Measurements from ENCODE around the gene CRIM1.

CRIM1 gene

DNA sequence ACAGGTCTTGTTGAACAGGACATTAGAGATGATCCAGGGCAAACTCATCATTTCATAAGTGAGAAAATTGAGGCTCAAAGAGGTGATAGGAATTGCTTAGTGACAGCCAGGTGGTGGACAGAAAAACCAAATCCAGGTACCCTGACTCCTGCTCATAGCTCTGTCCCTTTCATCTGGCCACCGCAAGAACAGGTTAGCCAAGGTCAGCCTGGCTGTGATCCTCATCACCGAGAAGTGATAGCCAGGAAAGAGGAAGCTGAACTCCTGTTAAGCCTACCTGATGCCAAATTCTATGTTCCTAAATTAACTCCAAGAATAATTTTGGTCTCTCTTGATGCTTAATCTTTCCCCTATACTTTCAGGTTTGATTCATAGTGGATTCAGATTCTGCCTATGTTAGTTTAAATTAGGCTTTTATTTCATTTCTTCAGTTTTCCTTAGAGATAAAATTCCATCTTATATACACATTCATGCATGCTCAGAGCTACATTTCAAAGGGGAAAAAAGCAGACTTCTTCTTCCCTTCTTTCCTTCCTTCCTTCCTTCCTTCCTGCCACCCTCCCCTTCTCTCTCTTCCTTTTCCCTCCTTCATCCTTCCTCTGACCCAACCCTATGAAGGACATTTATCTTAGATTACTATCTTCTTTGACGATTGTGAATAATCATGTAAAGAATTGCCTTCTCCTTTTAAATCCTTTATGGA is 17.3 kb upstream of the CRIM1 start:
- H3K36me3 ChIP-seq (replicated peaks): no peaks in the 10 kb centered on the region
- in situ Hi-C loops (cut with MboI; ENCODE audit: low sequenced_read_pairs): no loop called here
- H3K27me3 ChIP-seq (ENCODE audit: low read depth): peaks cover 4% of the 10 kb centered on the region; the same call in 1 of the 2 replicates
- no peak overlapping the region for H3K4me3 ChIP-seq
- no peaks in the 10 kb centered on the region for H3K4me1 ChIP-seq
- no peaks in the 10 kb centered on the region for H3K9me3 ChIP-seq
- no peak for DNase-seq (ENCODE audit: low spot score in 2 of 2)

DNA sequence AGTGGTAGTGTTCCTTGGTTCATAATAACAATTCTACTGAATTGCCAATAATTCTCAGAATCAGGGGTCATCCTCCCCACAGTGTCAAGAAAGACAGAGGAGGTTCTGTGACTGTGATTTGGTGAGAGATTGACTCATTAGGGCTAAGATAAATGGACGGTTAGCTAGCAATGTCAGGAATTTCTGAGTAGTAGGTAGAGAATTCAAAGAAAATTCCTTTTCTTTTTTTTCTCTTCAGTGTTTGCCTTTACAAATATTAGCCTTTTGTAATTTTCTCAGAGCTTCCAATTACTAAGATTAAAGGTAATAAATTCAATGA is 16.8 kb upstream of the CRIM1 start:
- Histone ChIP-seq H3K9me3 (no peaks in the 10 kb centered on the region), H3K27me3 (ENCODE audit: low read depth) (peaks cover 3% of the 10 kb centered on the region; the same call in 1 of the 2 replicates), H3K4me1 (no peaks in the 10 kb centered on the region), H3K4me3 (no peak overlapping the region), H3K36me3 (replicated peaks) (no peaks in the 10 kb centered on the region)
- in situ Hi-C loops (cut with MboI; ENCODE audit: low sequenced_read_pairs): no loop called here
- no peak for DNase-seq (ENCODE audit: low spot score in 2 of 2)

DNA sequence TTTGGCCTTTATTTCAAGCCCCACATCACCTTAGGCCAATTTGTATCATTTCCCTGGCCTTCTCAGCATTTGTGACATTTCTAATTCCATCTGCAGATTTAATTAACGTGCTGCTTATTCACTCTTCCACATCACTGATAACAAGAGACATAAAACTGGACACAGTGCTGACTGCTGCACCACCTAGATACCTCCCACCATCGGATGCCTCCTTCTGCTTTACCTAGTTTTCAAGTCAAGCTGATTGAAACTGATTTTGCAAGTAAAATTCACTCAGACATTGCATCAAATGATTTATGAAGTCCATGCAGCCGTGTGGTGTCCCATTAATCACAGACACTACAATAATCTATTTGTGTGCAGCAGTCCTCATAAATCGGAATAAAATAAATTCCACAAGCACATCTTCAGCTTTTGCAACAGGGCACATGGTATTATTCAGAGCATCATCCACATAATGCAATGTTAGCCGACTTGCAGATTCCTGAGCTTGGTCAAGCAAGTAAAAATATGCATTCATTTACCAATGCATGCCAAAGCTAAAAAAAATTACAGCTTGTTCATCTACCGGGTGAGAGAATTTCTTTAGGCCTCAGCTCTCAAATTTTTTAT is 15.9 kb upstream of the CRIM1 start:
- Histone ChIP-seq H3K4me1 (no peaks in the 10 kb centered on the region), H3K36me3 (replicated peaks) (no peaks in the 10 kb centered on the region), H3K9me3 (no peaks in the 10 kb centered on the region), H3K4me3 (no peak overlapping the region), H3K27me3 (ENCODE audit: low read depth) (no peaks in the 10 kb centered on the region; the same call in 1 of the 2 replicates)
- DNase-seq (ENCODE audit: low spot score in 2 of 2): no peak
- in situ Hi-C loops (cut with MboI; ENCODE audit: low sequenced_read_pairs): no loop called here

DNA sequence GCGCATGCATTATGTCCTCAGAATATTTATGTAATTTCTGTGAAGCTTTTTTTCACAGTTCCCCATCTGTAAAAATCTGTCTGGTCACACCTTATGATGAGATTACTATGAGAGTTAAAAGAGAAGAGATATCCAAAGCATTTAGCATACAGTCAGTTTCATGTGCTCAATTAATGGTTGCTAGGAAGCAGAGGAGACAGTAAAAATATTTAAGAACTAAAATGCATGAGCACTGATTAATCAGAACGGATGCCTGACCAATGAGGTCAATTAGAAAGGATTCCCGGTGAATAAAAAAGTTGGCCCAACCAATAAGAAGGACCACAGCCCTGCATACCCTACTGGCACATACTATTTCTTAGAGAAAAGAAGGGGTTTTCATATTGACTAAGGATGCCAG is 12.0 kb upstream of the CRIM1 start:
- Histone ChIP-seq H3K27me3 (ENCODE audit: low read depth) (peaks cover 8% of the 10 kb centered on the region; the same call in 1 of the 2 replicates), H3K4me1 (no peaks in the 10 kb centered on the region), H3K9me3 (no peaks in the 10 kb centered on the region), H3K4me3 (no peak overlapping the region), H3K36me3 (replicated peaks) (no peaks in the 10 kb centered on the region)
- no peak for DNase-seq (ENCODE audit: low spot score in 2 of 2)
- in situ Hi-C loops (cut with MboI; ENCODE audit: low sequenced_read_pairs): no loop called here

DNA sequence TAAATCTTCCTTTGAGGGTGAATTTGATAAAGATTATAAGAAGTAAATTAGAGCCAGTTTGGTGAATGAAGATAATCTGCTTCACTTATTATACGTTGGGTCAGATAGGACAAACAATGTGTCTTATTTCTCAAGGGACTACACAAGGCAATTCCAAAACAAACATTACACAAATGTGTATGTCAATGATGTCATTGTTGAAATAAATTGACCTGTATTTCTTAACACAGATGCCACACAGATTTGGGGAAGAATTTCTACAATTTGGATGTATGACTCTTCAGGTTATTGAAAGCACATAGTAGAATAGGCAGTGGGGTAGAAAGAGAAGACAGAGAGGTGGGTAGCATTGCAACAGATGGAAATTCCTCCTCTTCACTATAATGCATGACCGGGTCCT is 6.9 kb upstream of the CRIM1 start:
- no peak for DNase-seq (ENCODE audit: low spot score in 2 of 2)
- no peaks in the 10 kb centered on the region for H3K36me3 ChIP-seq (replicated peaks)
- peaks cover 4% of the 10 kb centered on the region; the same call in 1 of the 2 replicates for H3K4me1 ChIP-seq
- H3K4me3 ChIP-seq: no peak overlapping the region
- H3K9me3 ChIP-seq: no peaks in the 10 kb centered on the region
- in situ Hi-C loops (cut with MboI; ENCODE audit: low sequenced_read_pairs): no loop called here
- peaks cover 8% of the 10 kb centered on the region; the same call in 1 of the 2 replicates for H3K27me3 ChIP-seq (ENCODE audit: low read depth)

DNA sequence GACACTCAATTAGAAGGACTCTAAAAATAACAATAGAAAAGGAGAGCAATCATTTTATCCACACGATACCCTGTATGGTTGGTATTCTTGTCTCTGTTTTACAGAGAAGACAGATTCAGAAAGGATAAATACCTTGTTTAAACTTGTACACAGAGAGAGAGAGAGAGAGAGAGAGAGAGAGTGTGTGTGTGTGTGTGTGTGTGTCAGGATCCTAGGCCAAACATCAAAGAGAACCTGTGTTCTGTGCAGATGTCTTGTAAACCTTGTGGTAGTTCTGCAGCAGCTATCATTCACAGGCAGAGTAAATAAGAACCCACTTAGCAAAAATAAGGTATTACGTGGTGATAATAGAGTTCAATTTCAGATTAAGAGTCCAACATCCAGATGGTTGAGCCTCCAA is 4.3 kb upstream of the CRIM1 start:
- no peak for DNase-seq (ENCODE audit: low spot score in 2 of 2)
- Histone ChIP-seq H3K4me1 (peaks cover 8% of the 10 kb centered on the region), H3K4me3 (no peak overlapping the region), H3K9me3 (no peaks in the 10 kb centered on the region), H3K27me3 (ENCODE audit: low read depth) (no peaks in the 10 kb centered on the region), H3K36me3 (replicated peaks) (no peaks in the 10 kb centered on the region)
- in situ Hi-C loops (cut with MboI; ENCODE audit: low sequenced_read_pairs): loop anchor here (10.0 kb wide), 3 partner anchors 144 to 434 kb away; no protein-coding TSS in a partner anchor

- Histone ChIP-seq H3K4me1 (peaks cover 8% of the 10 kb centered on the region), H3K27me3 (ENCODE audit: low read depth) (no peaks in the 10 kb centered on the region), H3K4me3 (no peak overlapping the region), H3K36me3 (replicated peaks) (no peaks in the 10 kb centered on the region), H3K9me3 (no peaks in the 10 kb centered on the region)
- peak; percentile 32 to 41 for DNase-seq (ENCODE audit: low spot score in 2 of 2)
- in situ Hi-C loops (cut with MboI; ENCODE audit: low sequenced_read_pairs): loop anchor here (10.0 kb wide), 3 partner anchors 143 to 433 kb away; no protein-coding TSS in a partner anchor
These were observed 3.7 kb upstream of the CRIM1 start for GRCh38 chr2:36351736-36352349.

DNA sequence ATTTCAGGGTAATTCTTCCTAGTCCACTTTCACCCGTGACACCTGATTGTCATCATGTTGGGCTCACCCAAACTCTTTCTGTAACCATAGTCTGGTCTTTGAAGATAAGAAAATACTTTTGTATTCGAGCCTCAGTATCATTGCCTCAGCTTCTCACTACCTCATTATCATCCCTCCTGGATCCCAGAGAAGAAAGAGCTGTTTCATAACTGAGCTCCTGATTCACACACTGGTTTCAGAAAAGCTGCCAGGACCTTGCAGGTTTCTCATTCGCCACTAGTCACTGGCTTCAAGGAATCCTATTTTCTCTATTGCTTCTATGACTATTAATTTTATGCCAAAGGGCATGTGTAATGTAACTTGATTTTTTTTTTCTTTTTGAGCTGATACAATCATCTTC is 2.9 kb upstream of the CRIM1 start:
- Histone ChIP-seq H3K4me1 (peaks cover 8% of the 10 kb centered on the region), H3K36me3 (replicated peaks) (no peaks in the 10 kb centered on the region), H3K4me3 (no peak overlapping the region), H3K9me3 (no peaks in the 10 kb centered on the region), H3K27me3 (ENCODE audit: low read depth) (no peaks in the 10 kb centered on the region)
- no peak for DNase-seq (ENCODE audit: low spot score in 2 of 2)
- in situ Hi-C loops (cut with MboI; ENCODE audit: low sequenced_read_pairs): loop anchor here (10.0 kb wide), 3 partner anchors 142 to 432 kb away; no protein-coding TSS in a partner anchor

DNA sequence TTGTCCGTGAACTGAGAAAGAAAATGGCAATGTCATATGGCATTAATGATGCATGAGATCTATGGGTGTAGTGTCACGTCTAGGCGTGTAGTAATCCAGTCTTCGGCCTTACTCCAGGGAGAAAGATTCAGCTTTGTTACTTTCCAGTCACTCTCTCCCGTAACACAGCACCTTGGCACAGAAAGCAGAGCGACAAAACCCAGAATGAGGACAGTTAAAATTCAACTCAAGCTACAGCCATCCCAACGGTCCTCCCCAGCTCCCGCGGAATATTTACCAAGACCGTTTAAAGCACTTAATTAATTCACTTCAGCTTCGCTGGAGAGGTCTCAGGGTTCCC is 797 bp upstream of the CRIM1 start:
- in situ Hi-C loops (cut with MboI; ENCODE audit: low sequenced_read_pairs): loop anchor here (10.0 kb wide), 3 partner anchors 140 to 430 kb away; no protein-coding TSS in a partner anchor
- H3K36me3 ChIP-seq (replicated peaks): no peaks in the 10 kb centered on the region
- H3K4me1 ChIP-seq: peaks cover 15% of the 10 kb centered on the region
- H3K27me3 ChIP-seq (ENCODE audit: low read depth): no peaks in the 10 kb centered on the region
- H3K9me3 ChIP-seq: no peaks in the 10 kb centered on the region
- no peak for DNase-seq (ENCODE audit: low spot score in 2 of 2)
- H3K4me3 ChIP-seq: peak overlapping the region; percentile 61

DNA sequence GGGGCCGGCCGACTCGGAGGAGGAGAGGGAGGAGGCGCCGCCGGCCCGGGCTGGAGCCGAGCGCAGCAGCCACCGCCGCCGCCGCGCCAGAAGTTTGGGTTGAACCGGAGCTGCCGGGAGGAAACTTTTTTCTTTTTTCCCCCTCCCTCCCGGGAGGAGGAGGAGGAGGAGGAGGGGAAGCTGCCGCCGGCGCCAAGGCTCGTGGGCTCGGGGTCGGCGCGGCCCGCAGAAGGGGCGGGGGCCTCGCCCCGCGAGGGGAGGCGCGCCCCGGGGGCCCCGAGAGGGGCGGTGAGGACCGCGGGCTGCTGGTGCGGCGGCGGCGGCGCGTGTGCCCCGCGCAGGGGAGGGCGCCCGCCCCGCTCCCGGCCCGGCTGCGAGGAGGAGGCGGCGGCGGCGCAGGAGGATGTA is 316 bp downstream of the CRIM1 start:
- in situ Hi-C loops (cut with MboI; ENCODE audit: low sequenced_read_pairs): loop anchor here (10.0 kb wide), 3 partner anchors 139 to 429 kb away; no protein-coding TSS in a partner anchor
- Histone ChIP-seq H3K9me3 (no peaks in the 10 kb centered on the region), H3K27me3 (ENCODE audit: low read depth) (no peaks in the 10 kb centered on the region), H3K4me3 (peak overlapping the region; percentile 61), H3K4me1 (peaks cover 15% of the 10 kb centered on the region), H3K36me3 (replicated peaks) (no peaks in the 10 kb centered on the region)
- no peak for DNase-seq (ENCODE audit: low spot score in 2 of 2)

DNA sequence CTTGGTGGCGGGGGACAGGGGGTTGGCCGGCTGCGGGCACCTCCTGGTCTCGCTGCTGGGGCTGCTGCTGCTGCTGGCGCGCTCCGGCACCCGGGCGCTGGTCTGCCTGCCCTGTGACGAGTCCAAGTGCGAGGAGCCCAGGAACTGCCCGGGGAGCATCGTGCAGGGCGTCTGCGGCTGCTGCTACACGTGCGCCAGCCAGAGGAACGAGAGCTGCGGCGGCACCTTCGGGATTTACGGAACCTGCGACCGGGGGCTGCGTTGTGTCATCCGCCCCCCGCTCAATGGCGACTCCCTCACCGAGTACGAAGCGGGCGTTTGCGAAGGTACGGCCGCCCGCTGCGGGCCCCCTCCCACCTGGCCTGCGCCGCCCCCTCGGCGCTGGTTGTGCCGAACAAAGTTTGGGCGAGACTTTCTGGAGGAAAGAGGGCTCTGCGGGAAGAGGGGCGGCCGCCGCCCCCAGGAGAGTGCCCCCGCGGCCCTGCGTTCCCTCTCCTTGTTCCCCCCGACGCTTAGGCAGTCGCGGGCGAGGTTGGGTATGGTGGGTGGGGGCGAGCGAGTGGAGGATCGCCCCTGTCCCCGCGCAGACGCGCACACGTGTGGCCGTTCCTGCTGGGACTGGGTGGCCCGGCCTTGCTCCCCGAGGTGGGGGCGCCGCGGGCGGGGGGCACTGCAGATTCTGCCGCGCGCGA is 866 bp downstream of the CRIM1 start:
- no peaks in the 10 kb centered on the region for H3K27me3 ChIP-seq (ENCODE audit: low read depth)
- in situ Hi-C loops (cut with MboI; ENCODE audit: low sequenced_read_pairs): loop anchor here (10.0 kb wide), 3 partner anchors 138 to 428 kb away; no protein-coding TSS in a partner anchor

DNA sequence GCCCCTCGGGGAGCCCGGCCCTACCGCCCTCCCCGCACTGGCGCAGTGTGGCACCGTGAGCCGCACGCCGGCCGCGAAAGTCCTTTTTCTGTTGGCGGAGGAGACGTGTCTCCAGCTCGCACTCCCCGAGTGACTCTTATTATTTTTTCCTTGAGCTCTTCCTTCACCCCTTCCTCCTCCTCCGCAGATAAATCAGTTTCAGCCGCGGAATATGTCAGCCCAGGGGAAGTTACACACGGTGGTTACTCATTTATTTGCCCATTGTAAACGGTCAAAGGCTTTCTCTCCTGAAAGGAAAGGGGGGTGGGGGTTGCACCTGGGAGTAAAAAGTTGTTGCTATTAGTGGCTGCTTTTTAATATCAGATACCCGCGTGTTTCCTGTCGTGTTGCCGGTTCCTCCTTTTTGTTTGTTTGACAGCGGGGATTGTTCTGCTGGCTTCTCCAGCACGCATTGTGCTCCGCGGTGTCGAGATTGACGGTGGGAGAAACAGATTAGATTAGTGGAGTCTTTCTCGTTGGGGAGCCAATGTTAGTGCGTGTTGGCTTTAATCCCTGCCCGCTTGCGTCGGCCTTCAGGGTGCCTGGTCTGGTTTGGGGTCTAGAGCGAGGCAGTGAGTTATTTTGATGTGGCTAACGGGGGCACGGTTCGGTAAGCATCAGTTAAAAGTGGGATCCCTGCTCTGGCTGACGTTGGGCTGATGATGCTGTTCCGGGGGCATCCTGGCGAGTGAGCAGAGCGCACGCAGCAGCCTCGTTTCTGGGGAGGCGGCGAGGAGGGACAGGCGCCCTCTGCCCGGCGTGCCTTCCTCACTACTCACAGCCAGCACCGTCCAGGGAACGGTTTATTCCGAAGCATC is 1.6 kb downstream of the CRIM1 start:
- Histone ChIP-seq H3K9me3 (no peaks in the 10 kb centered on the region), H3K27me3 (ENCODE audit: low read depth) (no peaks in the 10 kb centered on the region), H3K36me3 (replicated peaks) (no peaks in the 10 kb centered on the region), H3K4me3 (peak overlapping the region; percentile 61), H3K4me1 (peaks cover 19% of the 10 kb centered on the region)
- in situ Hi-C loops (cut with MboI; ENCODE audit: low sequenced_read_pairs): loop anchor here (10.0 kb wide), 3 partner anchors 138 to 428 kb away; no protein-coding TSS in a partner anchor
- DNase-seq (ENCODE audit: low spot score in 2 of 2): peak; percentile 52 to 69

More for the DNA sequence above, 866 bp downstream of the CRIM1 start:
- H3K9me3 ChIP-seq: no peaks in the 10 kb centered on the region
- peak in 1 of 2 experiments; percentile 62 for DNase-seq (ENCODE audit: low spot score in 2 of 2)
- H3K36me3 ChIP-seq (replicated peaks): no peaks in the 10 kb centered on the region
- H3K4me1 ChIP-seq: peaks cover 15% of the 10 kb centered on the region
- peak overlapping the region; percentile 61 for H3K4me3 ChIP-seq
